Large intestine (tissue), 3 donors: ENCODE data around the gene FOXP1. TPM values are rescaled to one million over a fixed set of nuclear protein-coding genes. Genes with fewer than 3 reads are reported as not detected.
A peak's percentile ranks its signal among the peaks of the same experiment; 100 is the strongest.
"Not testable (repeated sequence)": the region's sequence is repeated elsewhere in the genome, so short reads cannot be mapped to it uniquely, and the experiment has no call there.

ENCODE experiments used
- DNase-seq, 2 donors: peaks; one replicate each; pipeline versions ENCODE4 v3.0.0 to v3.0.0-alpha.2; 2013
- H3K27ac ChIP-seq: one replicate; pipeline ENCODE4 v1.5.1; 2013; ENCODE audit warnings: low read length
- H3K27me3 ChIP-seq: 2 replicates; pipeline ENCODE4 v1.6.1; 2013; ENCODE audit warnings: low read length; ENCODE audit not compliant: control insufficient read depth, insufficient read depth
- H3K36me3 ChIP-seq: 2 replicates; pipeline ENCODE4 v1.6.1; 2013; ENCODE audit warnings: low read length; ENCODE audit not compliant: control insufficient read depth, insufficient read depth
- H3K4me1 ChIP-seq: one replicate; pipeline ENCODE4 v1.6.1; 2013; ENCODE audit warnings: low read length; ENCODE audit not compliant: control insufficient read depth, insufficient read depth
- H3K4me3 ChIP-seq: one replicate; pipeline ENCODE4 v1.5.1; 2013; ENCODE audit warnings: low read length
- H3K9me3 ChIP-seq: one replicate; pipeline ENCODE4 v1.6.1; 2013; ENCODE audit warnings: mild to moderate bottlenecking, low read depth, low read length, moderate library complexity; ENCODE audit not compliant: control insufficient read depth
- WGBS: methylation state at CpG from one replicate; pipeline ENCODE4 v1.1.5; 2013; ENCODE audit warnings: low lambda C conversion rate; ENCODE audit not compliant: insufficient coverage; 5-methylcytosine and 5-hydroxymethylcytosine counted together
- polyA plus RNA-seq: library from polyadenylated mRNA; unstranded; fragments of 120-200 nt; gene quantifications from one replicate; pipeline ENCODE4 v1.2.1, GENCODE V29; 2013

FOXP1 gene
- polyA plus RNA-seq, 1 donor: 64.1 TPM

DNA sequence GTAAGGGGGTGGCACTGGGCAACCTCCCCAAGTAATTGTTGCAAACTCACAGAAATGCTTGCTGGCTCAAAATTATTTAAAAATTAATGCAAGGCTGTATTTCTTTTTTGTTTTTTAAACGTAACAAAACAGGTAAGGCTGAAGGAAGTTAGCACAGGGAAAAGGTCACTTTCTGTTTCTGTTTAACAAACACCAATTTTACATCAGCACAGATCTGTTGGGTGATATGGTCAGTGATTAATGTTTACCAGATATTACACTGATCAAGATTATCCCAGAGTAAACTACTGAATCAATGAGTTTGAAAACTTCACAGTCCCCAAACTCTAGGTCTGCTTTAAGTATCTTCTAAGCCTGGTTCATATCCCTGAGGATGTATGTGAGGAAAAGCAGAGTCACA lies 558.0 kb downstream of the FOXP1 start:
- DNase-seq: no peak
- 25% methylated on average over 1 of the region's 1 CpG for WGBS
- H3K4me3 ChIP-seq: no peak overlapping the region
- no peaks in the 10 kb centered on the region for H3K9me3 ChIP-seq
- peak overlapping the region; percentile 4 for H3K27ac ChIP-seq
- H3K4me1 ChIP-seq: peaks cover 7% of the 10 kb centered on the region
- H3K27me3 ChIP-seq: no peaks in the 10 kb centered on the region
- peaks cover 32% of the 10 kb centered on the region for H3K36me3 ChIP-seq

DNA sequence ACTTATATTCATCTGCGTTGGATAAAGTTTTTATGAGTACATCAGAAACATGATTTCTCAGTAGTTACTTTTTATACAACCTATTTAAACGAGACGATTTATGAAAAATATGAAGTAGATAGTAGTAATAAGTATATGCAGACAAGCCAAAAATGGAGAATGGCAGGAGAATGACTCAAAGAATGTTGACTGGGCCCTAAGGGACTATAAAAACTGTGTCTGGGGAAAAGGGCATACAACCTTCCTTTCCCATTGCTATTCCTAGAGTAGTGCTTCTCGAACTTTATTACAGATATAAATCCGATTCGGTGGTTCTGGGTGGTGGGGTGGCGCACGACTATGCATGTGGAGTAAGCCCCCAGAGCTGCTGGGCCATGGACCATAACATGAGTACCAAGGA lies 558.5 kb downstream of the FOXP1 start:
- Histone ChIP-seq H3K27me3 (no peaks in the 10 kb centered on the region), H3K36me3 (peaks cover 27% of the 10 kb centered on the region), H3K27ac (peak overlapping the region; percentile 4), H3K4me1 (peaks cover 7% of the 10 kb centered on the region), H3K4me3 (no peak overlapping the region), H3K9me3 (no peaks in the 10 kb centered on the region)
- no peak for DNase-seq
- WGBS: 80% methylated on average over 1 of the region's 8 CpGs

DNA sequence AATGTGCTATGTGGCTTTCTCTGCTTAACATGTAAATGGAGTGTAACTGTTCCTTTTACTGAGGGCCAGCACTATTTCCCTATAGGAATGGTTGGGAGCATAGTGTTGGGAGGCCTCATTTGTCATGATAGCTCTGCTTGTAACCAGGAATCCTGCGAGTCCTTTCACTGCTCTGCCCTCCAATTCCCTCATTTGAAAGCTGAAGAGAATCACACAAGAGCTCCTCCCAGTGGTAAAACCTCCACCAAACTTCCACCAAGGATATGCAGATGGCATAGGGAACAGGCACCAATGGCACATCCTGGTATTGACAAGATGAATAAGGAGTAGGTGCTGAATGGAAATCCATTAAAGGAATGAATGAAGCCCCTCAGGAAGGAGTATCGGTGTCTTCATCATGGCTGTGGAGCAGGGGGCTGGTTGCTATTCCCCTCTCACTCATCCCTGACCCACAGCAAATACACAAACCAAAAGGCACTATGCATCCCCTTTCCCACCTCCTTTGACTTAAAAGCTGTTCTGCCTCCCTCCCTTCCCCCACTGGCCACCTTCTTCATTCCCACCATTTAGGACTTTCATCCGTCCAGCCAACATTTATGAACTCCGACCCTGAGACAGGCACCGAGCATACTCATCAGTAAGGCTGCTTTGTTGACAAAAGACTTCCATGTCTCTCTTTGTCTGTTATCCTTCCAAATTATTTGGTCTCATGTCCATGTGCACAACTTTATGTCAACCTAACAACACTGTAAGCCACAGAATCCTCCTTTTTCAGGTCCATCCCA lies 560.8 kb downstream of the FOXP1 start:
- Histone ChIP-seq H3K4me1 (peaks cover 7% of the 10 kb centered on the region), H3K4me3 (no peak overlapping the region), H3K27me3 (no peaks in the 10 kb centered on the region), H3K27ac (no peak overlapping the region), H3K36me3 (peaks cover 15% of the 10 kb centered on the region), H3K9me3 (no peaks in the 10 kb centered on the region)
- WGBS: 100% methylated on average over 1 of the region's 5 CpGs
- no peak for DNase-seq

DNA sequence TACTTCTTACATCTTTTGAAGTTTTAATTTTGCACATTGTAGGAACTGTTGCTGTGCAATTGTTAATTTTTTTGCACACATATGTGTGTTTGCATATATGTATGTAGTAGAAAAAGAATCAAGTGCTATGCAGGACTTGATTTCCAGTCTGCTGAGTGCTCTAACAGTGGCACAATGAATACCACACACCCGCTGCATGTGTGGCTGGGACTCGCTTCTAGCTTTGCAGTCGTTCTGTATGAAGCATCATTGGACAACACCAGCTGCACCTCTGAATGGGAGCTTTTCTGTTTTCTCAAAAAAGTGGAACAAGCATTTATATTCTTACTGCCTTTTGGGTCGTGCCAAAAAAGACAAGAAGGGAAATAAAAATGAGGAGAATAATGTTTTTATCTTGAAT lies 564.7 kb downstream of the FOXP1 start:
- no peak overlapping the region for H3K27ac ChIP-seq
- H3K36me3 ChIP-seq: peaks cover 19% of the 10 kb centered on the region
- H3K9me3 ChIP-seq: no peaks in the 10 kb centered on the region
- H3K4me3 ChIP-seq: no peak overlapping the region
- H3K4me1 ChIP-seq: no peaks in the 10 kb centered on the region
- no peaks in the 10 kb centered on the region for H3K27me3 ChIP-seq
- 100% methylated on average over 1 of the region's 4 CpGs for WGBS
- DNase-seq: no peak

DNA sequence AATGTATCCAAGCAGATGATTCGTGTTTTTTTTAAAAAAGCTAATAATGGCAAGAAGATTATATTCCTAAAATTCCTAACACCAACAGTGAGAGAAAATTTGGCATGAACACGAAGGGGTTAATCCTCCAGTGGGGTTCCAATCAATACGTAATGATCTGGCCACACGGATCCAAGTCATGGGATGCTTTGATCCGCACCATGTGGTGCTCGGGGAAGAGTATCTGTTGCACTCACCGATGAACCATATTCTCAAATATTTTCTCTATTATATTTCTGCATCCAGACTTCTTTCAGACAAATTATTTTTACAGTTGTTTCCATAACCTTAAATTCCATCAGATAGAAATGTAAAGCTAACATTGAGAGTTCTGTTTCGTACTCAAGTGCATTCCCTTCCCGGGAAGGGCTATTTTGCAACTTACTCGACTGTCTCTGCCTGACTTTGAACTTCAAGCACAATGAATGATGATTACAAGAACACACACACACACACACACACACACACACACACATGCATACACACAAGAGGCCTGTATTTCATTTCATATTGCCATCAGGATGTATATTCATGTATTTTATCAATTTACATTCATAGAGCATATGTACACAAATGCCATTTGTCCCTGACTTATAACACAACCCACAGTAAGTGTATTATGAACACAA lies 567.2 kb downstream of the FOXP1 start:
- DNase-seq: peak; percentile 20 to 56
- 100% methylated on average over 1 of the region's 10 CpGs for WGBS

DNA sequence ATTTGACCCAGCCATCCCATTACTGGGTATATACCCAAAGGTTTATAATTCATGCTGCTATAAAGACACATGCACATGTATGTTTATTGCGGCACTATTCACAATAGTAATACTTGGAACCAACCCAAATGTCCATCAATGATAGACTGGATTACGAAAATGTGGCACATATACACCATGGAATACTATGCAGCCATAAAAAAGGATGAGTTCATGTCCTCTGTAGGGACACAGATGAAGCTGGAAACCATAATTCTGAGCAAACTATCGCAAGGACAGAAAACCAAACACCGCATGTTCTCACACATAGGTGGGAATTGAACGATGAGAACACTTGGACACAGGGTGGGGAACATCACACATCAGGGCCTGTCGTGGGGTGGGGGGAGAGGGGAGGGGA lies 568.9 kb downstream of the FOXP1 start:
- WGBS: no CpG with 5 or more reads among the region's 6 CpGs
- not testable (repeated sequence) for DNase-seq, H3K27ac ChIP-seq, H3K4me1 ChIP-seq, H3K4me3 ChIP-seq, H3K9me3 ChIP-seq, H3K27me3 ChIP-seq
- H3K36me3 ChIP-seq: peaks cover 11% of the 10 kb centered on the region

More for the DNA sequence above, 567.2 kb downstream of the FOXP1 start:
- no peaks in the 10 kb centered on the region for H3K4me1 ChIP-seq
- H3K4me3 ChIP-seq: no peak overlapping the region
- peaks cover 9% of the 10 kb centered on the region for H3K36me3 ChIP-seq
- H3K27me3 ChIP-seq: no peaks in the 10 kb centered on the region
- H3K9me3 ChIP-seq: no peaks in the 10 kb centered on the region
- H3K27ac ChIP-seq: no peak overlapping the region

DNA sequence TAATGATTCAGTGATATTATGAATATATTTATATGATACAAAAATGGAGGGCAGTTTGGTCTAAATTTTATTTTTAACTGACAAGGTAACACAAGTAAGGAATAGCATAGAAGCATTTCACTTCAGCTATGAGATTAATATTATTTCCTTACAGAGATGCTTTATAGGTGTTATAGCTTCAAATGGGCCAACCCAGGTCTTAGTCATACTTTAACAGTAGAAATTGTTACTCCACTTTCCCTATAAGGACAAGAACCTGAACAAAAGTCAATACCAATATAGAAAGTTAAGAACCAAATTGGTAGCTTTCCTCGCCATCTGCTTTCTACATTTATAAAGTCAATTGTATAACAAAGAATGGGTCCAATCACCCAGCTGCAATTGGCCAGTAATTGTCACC lies 570.6 kb downstream of the FOXP1 start:
- H3K4me3 ChIP-seq: no peak overlapping the region
- no peak overlapping the region for H3K27ac ChIP-seq
- DNase-seq: no peak
- H3K27me3 ChIP-seq: no peaks in the 10 kb centered on the region
- H3K36me3 ChIP-seq: peaks cover 11% of the 10 kb centered on the region
- no peaks in the 10 kb centered on the region for H3K9me3 ChIP-seq
- no CpG with 5 or more reads among the region's 1 CpG for WGBS
- no peaks in the 10 kb centered on the region for H3K4me1 ChIP-seq

DNA sequence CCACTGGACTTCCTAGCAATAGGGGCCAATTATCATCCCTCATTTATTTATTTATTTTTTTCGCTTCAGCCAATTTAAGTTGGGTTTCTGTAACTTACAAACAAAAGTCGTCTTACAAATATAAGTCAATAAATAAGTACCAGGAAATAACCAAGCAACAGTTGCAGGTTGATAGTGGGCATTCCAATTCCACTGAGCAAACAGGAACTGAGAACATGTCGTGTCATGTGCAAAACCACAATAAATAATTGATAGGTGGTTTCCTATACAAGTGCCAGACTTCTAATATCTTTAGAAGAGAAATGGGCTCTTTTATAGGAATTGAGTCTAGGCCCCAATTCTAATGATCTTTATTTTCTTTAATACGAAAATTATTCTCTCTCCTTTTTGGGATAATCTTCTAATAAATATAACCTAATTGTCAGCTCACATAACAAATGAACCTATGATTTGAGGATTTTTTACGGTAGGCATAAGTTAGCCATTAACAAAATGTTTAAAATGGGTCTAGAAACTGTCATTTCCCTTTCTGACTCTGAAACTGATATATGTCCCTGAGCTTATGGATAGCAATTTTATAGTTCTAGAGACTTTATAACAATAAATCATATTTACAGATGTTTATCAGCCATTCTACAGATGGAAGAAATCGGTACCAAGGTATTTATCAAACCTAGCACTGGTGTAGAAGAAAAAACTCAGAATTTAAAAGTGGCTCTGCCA lies 571.8 kb downstream of the FOXP1 start:
- Histone ChIP-seq H3K4me3 (no peak overlapping the region), H3K27ac (no peak overlapping the region), H3K9me3 (no peaks in the 10 kb centered on the region), H3K27me3 (no peaks in the 10 kb centered on the region), H3K4me1 (no peaks in the 10 kb centered on the region), H3K36me3 (peaks cover 11% of the 10 kb centered on the region)
- WGBS: 96% methylated on average over 4 of the region's 6 CpGs
- no peak for DNase-seq

DNA sequence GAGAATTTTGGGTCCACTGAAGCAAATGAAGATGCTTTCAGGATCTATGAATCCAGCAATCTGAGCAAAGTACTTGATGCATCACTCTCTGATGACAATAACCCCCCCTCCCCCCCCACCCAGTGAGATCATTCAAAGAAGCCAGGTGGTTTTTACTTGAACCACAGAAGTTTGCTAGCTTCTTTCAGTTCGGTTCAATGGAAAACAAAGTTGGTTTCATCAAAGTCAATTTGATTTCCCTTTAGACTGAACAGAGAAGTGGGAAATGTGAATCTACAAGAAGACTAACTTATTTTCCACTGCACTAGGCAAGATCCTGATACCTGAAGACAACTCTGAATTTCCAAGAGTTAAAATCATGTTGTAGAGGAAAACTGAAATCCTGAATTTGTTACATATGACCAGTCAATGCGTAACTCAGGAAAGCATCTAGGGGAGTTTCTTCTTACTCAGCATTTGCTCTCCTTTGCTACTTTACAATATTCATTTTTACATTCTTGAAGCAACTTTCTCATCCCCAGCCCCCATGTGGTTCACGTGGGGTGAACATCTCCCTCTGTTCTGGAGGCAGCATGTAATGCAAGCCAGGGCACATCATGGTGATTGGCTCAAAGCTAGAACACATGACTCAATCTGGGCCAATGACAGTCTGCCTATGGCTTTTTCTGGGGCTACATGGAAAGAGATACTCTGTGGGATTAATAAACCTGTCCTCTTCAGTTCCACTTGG lies 572.6 kb downstream of the FOXP1 start:
- WGBS: 100% methylated on average over 1 of the region's 3 CpGs
- no peaks in the 10 kb centered on the region for H3K9me3 ChIP-seq
- H3K36me3 ChIP-seq: peaks cover 11% of the 10 kb centered on the region
- no peaks in the 10 kb centered on the region for H3K4me1 ChIP-seq
- DNase-seq: no peak
- H3K27ac ChIP-seq: no peak overlapping the region
- H3K4me3 ChIP-seq: no peak overlapping the region
- no peaks in the 10 kb centered on the region for H3K27me3 ChIP-seq

DNA sequence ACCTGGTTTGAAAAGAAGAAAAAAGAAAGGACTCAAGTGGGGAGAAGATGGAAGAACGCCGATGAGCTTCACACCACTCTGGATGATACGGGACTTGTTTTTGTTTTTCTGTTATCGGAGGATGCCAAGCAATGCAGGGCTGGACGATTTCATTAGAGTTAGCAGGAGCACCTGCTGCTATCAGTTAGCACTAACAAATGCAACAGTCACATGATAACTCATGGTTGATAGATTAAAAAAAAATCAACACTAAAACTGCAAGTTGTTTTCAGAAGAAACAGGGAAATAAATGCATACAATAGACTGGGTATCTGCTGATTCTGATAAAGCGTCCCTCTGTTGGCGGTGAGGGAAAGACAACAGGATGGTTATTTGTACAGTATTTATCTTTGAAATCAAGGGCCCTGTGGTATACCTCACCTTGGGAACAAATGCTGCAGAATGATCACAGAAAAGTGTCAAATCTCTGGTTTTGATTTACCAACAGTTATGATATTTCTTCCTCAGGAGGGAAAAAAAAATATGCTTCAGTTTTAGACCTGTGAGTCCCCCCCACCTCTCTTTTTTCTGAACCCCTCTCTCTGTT lies 575.1 kb downstream of the FOXP1 start:
- H3K4me1 ChIP-seq: no peaks in the 10 kb centered on the region
- H3K9me3 ChIP-seq: no peaks in the 10 kb centered on the region
- H3K36me3 ChIP-seq: peaks cover 3% of the 10 kb centered on the region
- no peak overlapping the region for H3K27ac ChIP-seq
- H3K4me3 ChIP-seq: no peak overlapping the region
- no peaks in the 10 kb centered on the region for H3K27me3 ChIP-seq
- peak in 1 of 2 donors; percentile 27 for DNase-seq
- WGBS: no CpG with 5 or more reads among the region's 7 CpGs
